AG04450 (cell line): ENCODE data around the gene SMAD6. TPM values are rescaled to one million over a fixed set of nuclear protein-coding genes. Genes with fewer than 3 reads are reported as not detected.

ENCODE experiments used
- CTCF ChIA-PET: fragments of 300-600, 350-600 bp; formaldehyde crosslinking; extraction: SDS; loops from one replicate; lab custom pipeline; 2022; ENCODE audit warnings: antibody characterized with exemption, inconsistent platforms; lab: Charles Lee
- POLR2A ChIA-PET: fragments of 350-600 bp; formaldehyde crosslinking; extraction: SDS; loops from one replicate; lab custom pipeline; 2021; ENCODE audit warnings: antibody characterized with exemption, inconsistent platforms; lab: Yijun Ruan, JAX
- DNase-seq: peaks from one replicate; pipeline ENCODE4 v3.0.0-alpha.2; 2011; ENCODE audit warnings: low read depth, low spot score
- H3K27ac ChIP-seq: one replicate; pipeline ENCODE4 v1.5.1; 2012; ENCODE audit warnings: low read depth, low read length, control low read depth
- H3K27me3 ChIP-seq: one replicate; pipeline ENCODE4 v1.6.0; 2012; ENCODE audit warnings: low read length; ENCODE audit not compliant: control insufficient read depth, insufficient read depth
- H3K4me3 ChIP-seq: 2 replicates; pipeline ENCODE4 v1.5.1; 2011; ENCODE audit warnings: mild to moderate bottlenecking, low read depth, low read length, control low read depth
- H3K9me3 ChIP-seq: 2 replicates; pipeline ENCODE4 v1.5.1; 2012; ENCODE audit warnings: low read length; ENCODE audit not compliant: control insufficient read depth, insufficient read depth
- polyA plus RNA-seq: library from polyadenylated mRNA; depleted of rRNA; stranded (reverse); fragments of >200 nt; gene quantifications from 2 replicates; pipeline ENCODE4 v1.2.3, GENCODE V29; 2011
- TF ChIP-seq, protein P1 (sequence below): IDR thresholded peaks from 2 replicates; pipeline ENCODE4 v1.5.1; 2011; ENCODE audit warnings: low read depth, low read length, control low read depth, inconsistent platforms

The SMAD6 gene
- polyA plus RNA-seq, 1 experiment: 1.8 TPM

DNA sequence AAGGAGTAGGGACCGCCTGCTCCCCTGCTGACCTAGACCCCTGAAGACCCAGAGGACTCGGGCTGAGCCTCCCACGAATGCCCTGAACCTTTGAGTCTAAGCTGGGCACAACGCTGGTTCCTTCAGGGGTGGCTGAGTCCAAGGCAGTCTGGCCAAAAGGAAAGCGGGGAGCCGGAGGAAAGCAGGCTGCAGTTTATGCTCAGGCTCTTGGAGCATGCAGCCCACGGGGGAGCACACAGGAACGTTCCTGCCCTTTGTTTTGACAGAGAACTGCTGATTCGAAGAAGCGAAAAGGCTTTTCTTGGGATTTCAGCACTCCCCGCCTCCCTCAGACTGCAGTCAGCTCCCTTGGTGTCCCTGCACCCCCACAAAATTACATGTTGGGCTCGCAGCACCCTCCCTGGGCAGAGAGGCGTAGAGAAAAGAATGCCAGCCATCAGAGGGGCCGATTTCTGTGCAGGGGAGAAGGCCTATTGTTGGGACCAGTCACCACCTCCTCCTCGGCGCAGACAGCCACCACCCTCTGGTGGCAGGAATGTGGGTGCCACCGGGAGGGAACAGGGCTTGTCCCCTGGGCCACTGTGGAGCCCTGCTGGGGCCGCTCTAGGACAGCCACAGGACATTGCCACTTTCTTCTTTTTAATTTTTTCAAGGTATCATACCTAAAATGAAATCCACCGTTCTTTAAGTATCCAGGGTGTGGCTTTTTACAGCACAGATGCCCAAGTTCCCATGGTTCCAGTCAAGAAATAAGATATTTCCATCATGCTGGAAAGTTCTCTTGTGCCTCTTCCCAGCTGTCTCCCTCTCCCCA lies 72.2 kb downstream of the SMAD6 start:
- no peak overlapping the region for H3K4me3 ChIP-seq

DNA sequence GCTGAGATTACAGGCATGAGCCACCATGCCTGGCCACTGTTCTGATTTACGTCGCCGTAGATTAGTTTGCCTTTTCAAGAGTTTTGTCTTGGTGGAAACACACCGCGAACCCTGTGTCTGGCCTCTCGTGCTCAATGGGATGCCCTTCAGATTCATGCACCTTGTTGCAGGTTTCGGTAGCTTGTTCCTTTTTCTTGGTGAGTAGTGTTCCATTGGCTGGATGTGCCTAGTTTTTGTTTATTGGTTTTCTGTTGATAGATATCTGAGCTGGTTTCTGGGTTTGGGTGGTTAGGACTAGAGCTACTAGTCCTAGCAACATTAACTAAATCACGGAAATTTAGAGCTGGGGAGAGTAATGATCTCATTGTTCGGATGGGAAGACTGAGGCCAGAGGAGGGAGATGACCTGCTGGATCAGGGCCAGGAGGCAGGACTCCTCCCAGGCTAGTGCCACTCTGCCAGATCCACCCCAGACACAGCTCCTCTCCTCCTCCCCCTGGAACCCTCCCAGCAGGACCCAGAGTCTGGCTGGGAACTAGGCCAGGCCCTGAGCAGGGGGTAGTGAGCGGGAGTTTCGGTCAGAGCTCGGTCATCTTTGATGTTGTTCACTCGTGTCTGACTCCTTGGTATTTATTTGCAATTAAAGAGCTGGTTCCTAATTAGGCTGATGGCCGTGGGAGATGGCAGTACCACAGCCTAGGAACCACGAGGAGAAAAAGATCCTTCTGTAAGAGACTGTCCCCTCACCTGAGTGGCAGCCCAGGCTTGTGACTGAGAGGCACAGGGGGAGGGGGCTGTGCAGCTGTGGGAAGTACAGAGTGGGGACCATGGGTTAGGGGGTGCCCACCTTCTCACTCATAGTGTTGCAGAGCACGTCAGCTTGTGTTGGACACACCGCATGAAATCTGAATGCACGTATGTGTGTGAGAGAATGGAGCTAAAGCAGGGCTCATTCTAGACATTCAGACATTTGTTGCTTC lies 73.4 kb downstream of the SMAD6 start:
- ChIA-PET CTCF (interaction anchor here (0.6 to 5.2 kb wide), 7 partner anchors 14 to 157 kb away, joined by 3 to 38 read pairs (median 3); no protein-coding TSS in a partner anchor), POLR2A (no interaction called here)
- TF ChIP-seq, protein P1, sequence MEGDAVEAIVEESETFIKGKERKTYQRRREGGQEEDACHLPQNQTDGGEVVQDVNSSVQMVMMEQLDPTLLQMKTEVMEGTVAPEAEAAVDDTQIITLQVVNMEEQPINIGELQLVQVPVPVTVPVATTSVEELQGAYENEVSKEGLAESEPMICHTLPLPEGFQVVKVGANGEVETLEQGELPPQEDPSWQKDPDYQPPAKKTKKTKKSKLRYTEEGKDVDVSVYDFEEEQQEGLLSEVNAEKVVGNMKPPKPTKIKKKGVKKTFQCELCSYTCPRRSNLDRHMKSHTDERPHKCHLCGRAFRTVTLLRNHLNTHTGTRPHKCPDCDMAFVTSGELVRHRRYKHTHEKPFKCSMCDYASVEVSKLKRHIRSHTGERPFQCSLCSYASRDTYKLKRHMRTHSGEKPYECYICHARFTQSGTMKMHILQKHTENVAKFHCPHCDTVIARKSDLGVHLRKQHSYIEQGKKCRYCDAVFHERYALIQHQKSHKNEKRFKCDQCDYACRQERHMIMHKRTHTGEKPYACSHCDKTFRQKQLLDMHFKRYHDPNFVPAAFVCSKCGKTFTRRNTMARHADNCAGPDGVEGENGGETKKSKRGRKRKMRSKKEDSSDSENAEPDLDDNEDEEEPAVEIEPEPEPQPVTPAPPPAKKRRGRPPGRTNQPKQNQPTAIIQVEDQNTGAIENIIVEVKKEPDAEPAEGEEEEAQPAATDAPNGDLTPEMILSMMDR: no peak
- Histone ChIP-seq H3K9me3 (no peaks in the 10 kb centered on the region), H3K4me3 (no peak overlapping the region), H3K27ac (no peak overlapping the region), H3K27me3 (no peaks in the 10 kb centered on the region)
- no peak for DNase-seq

More for the DNA sequence above, 72.2 kb downstream of the SMAD6 start:
- Histone ChIP-seq H3K9me3 (no peaks in the 10 kb centered on the region), H3K27me3 (no peaks in the 10 kb centered on the region), H3K27ac (peak overlapping the region; percentile 47)
- CTCF ChIA-PET: interaction anchor here (0.6 to 5.2 kb wide), 12 partner anchors 8 to 155 kb away, joined by 3 to 38 read pairs (median 4); no protein-coding TSS in a partner anchor
- POLR2A ChIA-PET: interaction anchor here (1.6 kb wide), 1 partner anchor 16 kb away, joined by 4 read pairs; no protein-coding TSS in a partner anchor
- TF ChIP-seq, protein P1: peak; percentile 97
- no peak for DNase-seq

DNA sequence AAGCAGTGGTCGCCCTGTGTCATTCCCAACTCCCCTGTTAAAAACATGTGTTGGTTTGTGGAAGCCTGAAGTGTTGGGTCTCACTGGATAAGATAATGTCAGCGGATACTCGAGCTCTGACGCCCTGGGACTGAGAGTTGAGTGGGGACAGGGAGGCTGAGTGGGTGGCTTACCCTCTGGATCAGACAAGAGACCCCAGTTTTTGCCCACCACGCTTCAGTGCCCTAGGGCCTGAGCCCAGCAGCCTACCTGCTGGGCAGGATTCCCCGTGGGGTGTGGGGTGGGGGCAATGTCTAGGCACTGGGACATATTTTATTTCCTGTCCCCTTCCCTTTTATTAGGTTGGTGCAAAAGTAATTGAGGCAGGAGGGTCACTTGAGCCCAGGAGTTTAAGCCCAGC lies 75.0 kb downstream of the SMAD6 start:
- CTCF ChIA-PET: interaction anchor here (1.1 to 1.4 kb wide), 3 partner anchors 73 to 158 kb away, joined by 3 read pairs; no protein-coding TSS in a partner anchor
- TF ChIP-seq, protein P1: no peak
- no peak for DNase-seq
- POLR2A ChIA-PET: no interaction called here
- Histone ChIP-seq H3K27ac (no peak overlapping the region), H3K9me3 (no peaks in the 10 kb centered on the region; the same call in 1 of the 2 replicates), H3K4me3 (no peak overlapping the region), H3K27me3 (no peaks in the 10 kb centered on the region)

DNA sequence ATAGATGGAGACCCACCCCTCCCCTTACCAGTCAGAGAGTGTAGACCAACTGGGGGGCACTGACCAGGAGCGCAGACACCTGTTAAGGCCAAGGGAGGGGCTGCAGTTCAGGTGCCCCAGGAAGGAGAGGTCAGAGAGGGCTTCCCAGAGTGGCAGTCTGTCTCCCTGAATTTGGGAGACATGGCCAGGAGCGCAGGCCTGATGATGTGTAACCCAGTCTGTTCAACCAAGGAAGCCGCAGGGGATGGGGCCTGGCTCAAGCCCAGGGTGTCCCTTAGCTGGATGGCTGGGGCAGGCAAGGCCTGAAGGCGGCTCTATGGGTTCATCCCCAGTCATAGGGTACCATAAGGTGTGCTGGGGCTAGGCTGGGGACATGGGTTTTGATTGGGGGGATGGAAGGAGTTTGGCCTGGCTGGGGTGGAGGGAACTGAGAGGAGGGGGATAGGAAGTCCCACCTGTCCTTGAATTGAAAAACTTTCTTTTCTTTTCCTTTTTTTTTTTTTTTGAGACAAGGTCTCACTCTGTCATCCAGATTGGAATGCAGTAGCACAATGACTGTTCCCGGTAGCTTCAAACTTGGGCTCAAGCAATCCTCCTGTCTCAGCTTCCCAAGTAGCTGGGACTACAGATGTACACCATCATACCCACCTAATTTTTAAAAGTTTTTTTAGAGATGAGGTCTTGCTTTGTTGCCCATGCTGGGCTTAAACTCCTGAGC lies 75.7 kb downstream of the SMAD6 start:
- DNase-seq: no peak
- Histone ChIP-seq H3K27ac (no peak overlapping the region), H3K9me3 (no peaks in the 10 kb centered on the region; the same call in 1 of the 2 replicates), H3K4me3 (no peak overlapping the region), H3K27me3 (no peaks in the 10 kb centered on the region)
- ChIA-PET POLR2A (interaction anchor here (0.7 kb wide), 1 partner anchor 12 kb away, joined by 5 read pairs; no protein-coding TSS in a partner anchor), CTCF (interaction anchor here (1.1 to 1.6 kb wide), 4 partner anchors 73 to 159 kb away, joined by 3 to 8 read pairs (median 3); no protein-coding TSS in a partner anchor)
- TF ChIP-seq, protein P1: no peak
